ENCODE measurements around the gene KRTAP4-8.
"Not testable (repeated sequence)": the region's sequence is repeated elsewhere in the genome, so short reads cannot be mapped to it uniquely, and the experiment has no call there.

Gene KRTAP4-8

DNA sequence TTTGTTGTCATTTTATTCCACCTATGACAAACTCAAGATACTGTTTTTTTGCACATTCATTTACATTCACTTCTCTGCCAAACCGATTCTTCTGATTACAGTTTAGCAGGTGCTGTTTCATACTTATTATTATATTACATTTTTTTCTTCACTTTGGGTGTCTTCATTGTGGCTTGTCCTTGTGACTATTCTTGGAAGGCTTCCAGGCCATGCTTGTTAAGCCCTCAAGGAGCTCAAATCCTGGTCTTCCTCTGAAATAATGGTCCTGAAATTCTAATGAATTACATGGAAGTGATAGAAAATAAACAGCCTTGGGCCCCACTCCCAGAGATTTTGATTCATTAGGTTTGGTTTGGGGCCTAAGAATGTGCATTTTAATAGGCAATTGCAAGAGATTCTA lies 33.6 kb downstream of the KRTAP4-8 start:
- DNase-seq = no peak

DNA sequence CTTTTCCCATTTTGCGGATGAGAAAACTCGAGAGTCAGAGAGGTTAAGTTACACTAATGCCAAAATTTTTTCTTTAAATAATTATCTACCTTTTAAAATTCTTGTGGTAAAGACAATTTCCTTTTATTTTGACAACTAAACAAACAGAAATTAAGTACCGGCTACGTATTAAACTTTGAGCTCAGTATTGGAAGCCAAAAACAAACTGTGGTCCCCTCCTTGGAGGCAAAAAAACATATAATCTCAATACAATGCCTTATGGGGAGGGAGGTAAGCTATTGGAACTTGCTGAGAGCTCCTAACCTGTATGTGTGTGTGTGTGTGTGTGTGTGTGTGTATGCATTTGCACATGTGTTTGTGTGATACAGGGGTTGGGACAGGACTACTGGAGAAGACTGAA lies 34.5 kb downstream of the KRTAP4-8 start:
- no peak for DNase-seq

DNA sequence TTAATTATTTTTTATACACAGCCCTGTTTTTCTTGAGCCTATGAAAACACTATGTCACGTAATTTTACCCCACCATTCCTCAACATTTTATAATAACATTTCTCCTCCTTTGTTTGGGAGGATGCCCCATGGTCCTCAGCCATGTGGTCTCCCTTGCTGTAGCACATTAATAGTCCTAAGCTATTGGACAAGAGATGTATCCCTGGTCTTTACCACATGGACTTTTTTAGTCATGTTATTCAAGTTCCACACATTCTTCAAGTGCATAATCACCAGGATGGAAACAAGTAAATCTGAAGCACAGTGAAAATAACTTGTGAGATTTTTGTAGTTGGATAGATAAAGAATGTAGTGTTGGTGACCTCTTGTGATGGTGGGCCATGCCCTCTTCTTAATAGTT lies 36.0 kb downstream of the KRTAP4-8 start:
- DNase-seq = no peak

DNA sequence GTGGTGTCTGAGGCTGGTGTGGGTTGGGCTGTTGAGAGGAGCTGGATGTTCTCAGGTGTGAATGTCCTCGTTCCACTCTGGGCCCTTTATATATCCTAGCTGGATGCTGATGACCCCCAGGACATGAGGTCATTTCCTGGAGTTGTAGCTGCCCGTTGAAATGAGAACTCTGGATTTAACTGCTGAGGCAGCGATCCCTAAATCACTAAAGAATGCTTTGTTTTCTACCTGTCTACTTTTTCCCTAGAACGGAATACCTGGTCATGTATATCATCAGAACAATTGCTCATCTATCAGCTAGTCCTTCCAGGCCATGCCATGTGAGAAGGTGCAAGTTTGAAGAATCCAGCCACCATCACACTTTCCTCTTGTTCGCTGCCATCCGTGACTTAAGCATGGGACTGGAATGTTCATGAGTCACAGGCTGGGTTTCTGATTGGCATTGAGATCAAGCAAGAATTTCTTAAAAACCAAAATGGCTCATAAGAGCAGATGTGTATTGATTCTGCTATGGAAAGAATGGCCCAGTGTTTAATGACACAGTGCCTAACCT lies 37.8 kb downstream of the KRTAP4-8 start, which contains the start of gene KRTAP2-3:
Gene KRTAP2-3, minus strand, starts transcription at position 63 of the 553 bp plus-strand sequence. CDS start 64 bp downstream, outside the sequence.
- DNase-seq = no peak

DNA sequence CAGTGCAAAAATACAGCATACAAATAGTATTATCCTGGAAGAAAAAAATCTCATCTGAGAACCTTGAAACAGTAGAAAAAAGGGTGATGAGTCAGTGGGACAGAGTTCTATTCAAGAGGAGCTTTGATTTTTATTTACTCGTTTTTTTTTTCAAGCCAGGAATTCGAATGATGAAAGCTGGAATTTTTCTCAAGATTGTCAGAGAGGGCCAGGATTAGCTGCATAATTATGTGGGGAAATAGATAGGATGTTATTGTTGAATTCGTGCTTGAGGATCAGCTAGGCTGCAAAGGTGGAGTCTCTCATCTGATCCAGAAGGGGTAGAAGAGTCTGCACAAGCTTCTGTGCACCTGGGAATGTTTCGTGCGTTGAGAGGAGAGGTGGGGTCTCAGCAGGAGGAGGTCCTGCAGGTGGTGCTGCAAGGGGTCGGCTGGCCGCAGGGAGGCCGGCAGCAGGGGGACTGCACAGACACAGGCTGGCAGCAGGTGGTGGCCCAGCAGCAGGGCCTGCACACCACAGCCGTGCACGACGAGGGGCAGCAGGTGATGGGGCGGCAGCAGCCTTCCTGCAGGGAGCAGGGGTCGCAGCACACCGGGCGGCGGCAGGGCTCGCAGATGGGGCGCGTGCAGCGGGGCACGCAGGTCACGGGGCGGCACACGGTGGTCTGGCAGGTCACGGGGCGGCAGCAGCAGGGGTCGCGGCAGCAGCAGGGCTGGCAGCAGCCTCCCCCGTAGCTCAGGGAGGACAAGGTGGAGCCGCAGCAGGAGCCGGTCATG lies 38.5 kb downstream of the KRTAP4-8 start:
- DNase-seq = not testable (repeated sequence)

DNA sequence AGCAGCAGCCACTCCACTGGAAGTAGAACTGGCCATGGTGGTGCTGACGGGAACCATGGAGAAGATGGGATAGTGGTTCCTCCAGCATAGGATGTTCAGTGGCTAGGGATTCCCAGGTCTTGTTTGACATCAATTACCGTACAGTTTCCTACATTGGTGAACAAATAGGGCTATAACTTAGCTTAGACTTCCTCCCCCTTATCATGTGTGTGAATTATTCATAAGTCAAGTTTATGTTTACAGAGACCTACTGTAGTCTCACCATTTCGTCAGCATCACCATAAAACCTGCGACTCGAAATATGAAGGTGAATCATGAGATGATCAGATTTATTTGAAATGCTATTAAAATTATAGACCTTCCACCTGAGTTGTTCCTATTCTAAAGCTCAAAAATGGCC lies 39.2 kb downstream of the KRTAP4-8 start:
- no peak for DNase-seq

DNA sequence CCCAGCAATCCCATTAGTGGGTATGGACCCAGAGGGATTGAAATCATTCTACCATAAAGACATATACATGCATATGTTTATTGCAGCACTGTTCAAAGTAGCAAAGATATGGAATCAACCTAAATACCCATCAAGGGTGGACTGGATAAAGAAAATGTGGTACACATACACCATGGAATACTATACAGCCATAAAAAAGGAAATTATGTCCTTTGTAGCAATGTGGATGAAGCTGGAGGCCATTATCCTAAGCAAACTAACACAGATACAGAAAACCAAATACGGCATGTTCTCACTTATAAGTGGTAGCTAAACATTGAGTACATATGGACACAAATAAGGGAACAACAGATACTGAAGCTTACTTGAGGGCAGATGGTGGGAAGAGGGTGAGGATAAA lies 40.4 kb downstream of the KRTAP4-8 start:
- DNase-seq = no peak

DNA sequence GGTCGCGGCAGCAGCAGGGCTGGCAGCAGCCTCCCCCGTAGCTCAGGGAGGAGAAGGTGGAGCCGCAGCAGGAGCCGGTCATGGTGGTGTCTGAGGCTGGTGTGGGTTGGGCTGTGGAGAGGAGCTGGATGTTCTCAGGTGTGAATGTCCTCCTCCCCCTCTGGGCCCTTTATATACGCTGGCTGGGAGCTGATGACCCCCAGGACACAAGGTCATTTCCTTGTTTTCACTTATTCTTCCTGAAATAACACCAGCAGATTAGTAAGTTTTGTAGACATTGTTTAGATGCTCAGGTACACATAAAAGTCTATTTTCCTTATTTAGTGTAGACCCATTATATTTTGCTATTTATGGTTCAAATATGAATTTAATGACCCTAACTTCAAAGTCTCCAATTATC lies 42.8 kb downstream of the KRTAP4-8 start, which contains the start of gene KRTAP2-2:
Gene KRTAP2-2, minus strand, starts transcription at position 101 of the 400 bp plus-strand sequence. Its CDS starts 19 bp downstream, at position 82.
- not testable (repeated sequence) for DNase-seq

DNA sequence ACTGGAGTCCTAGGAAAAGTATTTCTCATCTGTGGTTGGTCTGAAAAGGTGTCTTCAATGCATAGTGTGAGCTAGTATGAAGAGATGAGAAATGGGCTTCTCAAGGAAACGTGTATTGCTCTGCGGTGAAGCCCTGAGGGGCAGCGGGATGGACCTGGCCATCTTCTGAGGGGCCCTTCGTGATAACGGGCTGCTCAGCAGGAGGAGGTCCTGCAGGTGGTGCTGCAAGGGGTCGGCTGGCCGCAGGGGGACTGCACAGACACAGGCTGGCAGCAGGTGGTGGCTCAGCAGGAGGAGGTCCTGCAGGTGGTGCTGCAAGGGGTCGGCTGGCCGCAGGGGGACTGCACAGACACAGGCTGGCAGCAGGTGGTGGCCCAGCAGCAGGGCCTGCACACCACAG lies 43.4 kb downstream of the KRTAP4-8 start:
- DNase-seq = not testable (repeated sequence)

DNA sequence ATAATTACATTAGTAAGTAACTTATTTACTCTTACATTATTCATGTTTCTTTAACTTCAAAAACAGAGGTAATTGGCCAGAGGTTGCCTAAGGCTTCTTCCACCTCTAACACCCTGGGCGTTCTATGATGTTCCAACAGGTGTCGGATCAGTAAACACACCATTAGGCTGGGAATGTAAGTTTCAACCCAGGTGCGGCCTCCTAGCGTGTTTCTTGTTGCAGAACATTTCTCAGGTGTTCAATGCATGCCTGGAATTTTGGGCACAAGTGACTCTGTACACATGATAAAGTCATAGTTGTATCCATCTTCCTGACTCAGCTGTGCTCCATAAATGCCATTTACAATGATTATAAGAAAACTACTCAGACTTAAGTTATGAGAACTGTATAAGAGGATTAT lies 43.9 kb downstream of the KRTAP4-8 start:
- no peak for DNase-seq

DNA sequence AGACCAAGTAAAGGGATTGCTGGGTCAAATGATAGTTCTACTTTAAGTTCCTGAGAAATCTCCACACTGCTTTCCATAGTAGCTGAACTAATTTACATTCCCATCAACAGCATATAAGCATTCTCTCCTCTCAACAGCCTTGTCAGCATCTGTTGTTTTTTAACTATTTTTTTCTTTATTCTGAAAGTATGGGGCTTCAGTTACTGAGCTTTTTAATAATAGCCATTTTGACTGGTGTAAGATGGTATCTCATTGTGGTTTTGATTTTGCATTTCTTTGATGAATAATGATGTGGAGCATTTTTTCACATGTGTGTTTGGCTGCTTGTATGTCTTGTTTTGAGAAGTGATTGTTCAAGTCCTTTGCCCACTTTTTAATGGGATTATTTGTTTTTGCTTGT lies 45.4 kb downstream of the KRTAP4-8 start:
- DNase-seq = no peak

DNA sequence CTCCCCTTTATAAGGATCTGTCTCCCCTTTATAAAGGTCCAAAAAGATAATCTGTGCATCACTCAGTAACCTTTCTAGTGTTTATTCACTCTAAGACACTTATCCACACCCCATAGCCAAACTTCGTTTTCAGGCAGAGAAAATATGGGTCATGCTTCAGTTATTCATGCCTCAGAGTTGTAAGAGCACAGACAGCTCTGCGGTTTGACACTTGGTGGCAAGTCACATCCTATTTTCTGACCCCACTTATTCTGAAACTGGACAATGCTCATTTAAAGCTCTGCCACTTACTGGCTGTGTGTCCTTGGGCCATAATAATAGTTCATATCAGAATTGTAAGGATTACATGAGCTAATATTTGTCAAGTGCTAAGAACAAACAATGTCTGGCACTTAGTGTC lies 48.8 kb downstream of the KRTAP4-8 start:
- DNase-seq = no peak

DNA sequence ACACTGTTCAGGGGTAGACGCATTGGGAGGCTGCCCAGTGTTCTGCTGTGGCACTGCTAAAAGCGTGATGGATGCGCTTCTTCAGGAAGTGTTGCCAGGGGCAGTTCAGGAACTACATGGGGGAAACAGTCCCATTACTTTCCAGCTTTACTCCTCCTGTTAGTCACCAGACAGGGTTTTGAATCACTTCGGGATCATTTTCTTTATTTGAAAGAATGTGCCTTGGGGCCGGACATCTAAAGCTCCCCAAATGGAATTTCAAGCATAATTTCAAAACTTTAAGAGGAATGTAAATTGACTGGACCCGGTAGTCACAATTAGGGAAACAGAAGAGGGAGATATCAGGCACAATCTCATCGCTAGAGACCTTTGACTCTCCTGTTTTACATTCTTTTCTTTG lies 49.5 kb downstream of the KRTAP4-8 start:
- no peak for DNase-seq

Data from NCI-H524 (cell line).